SK-N-SH (cell line): ENCODE data around the gene FLCN. TPM values are rescaled to one million over a fixed set of nuclear protein-coding genes. Genes with fewer than 3 reads are reported as not detected.

Experiments used
- CTCF ChIA-PET: fragments of 300-600, 350-600 bp; formaldehyde crosslinking; extraction: SDS; loops from one replicate; lab custom pipeline; 2021; lab: Yijun Ruan, JAX
- POLR2A ChIA-PET: fragments of 350-600 bp; sonication (Branson Sonifier 250); formaldehyde crosslinking; extraction: SDS; loops from one replicate; lab custom pipeline; 2020; ENCODE audit warnings: antibody characterized with exemption, inconsistent platforms; lab: Yijun Ruan, JAX
- DNase-seq: peaks from one replicate; pipeline ENCODE4 v3.0.0; 2012
- H2AFZ ChIP-seq: fragments of 200-600 bp; sonication (generic); 2 replicates; pipeline ENCODE4 v1.8.1; 2016; ENCODE audit warnings: antibody characterized with exemption, mild to moderate bottlenecking, low read depth
- H3F3A ChIP-seq: fragments of 200-600 bp; sonication (generic); replicated peaks from 2 replicates; pipeline ENCODE3; 2016; ENCODE audit warnings: antibody characterized with exemption, mild to moderate bottlenecking; ENCODE audit not compliant: insufficient read depth
- H3K27ac ChIP-seq, 2 experiments: fragments of 200-500 bp in 1 of 2; fragments of 200-600 bp in 1 of 2; sonication (Bioruptor generic) in 1 of 2; sonication (generic), shearing (Covaris generic) in 1 of 2; 2 replicates each; pipeline versions ENCODE4 v1.5.1 to v1.6.1; 2014 to 2016; ENCODE audit warnings: low read depth in 2 of 2, inconsistent platforms in 1 of 2, low read length in 1 of 2, mild to moderate bottlenecking in 1 of 2, mixed read lengths in 1 of 2
- H3K27me3 ChIP-seq: fragments of 200-600 bp; sonication (generic), shearing (Covaris generic); 2 replicates; pipeline ENCODE4 v1.6.1; 2016; ENCODE audit warnings: mixed run types; ENCODE audit not compliant: insufficient read depth
- H3K36me3 ChIP-seq, 2 experiments: fragments of 200-500 bp in 1 of 2; fragments of 200-600 bp in 1 of 2; sonication (Bioruptor generic) in 1 of 2; sonication (generic) in 1 of 2; replicated peaks in 1 of 2; 2 replicates each; pipeline versions ENCODE3 to v1.5.1; 2014 to 2016; ENCODE audit warnings: low read length in 1 of 2, mild to moderate bottlenecking in 1 of 2; ENCODE audit not compliant: insufficient read depth in 2 of 2, control insufficient read depth in 1 of 2
- H3K4me1 ChIP-seq, 2 experiments: fragments of 200-500 bp in 1 of 2; fragments of 200-600 bp in 1 of 2; sonication (Bioruptor generic) in 1 of 2; sonication (generic), shearing (Covaris generic) in 1 of 2; 2 replicates each; pipeline versions ENCODE4 v1.5.1 to v1.6.1; 2014 to 2016; ENCODE audit warnings: low read depth in 1 of 2, low read length in 1 of 2, mixed run types in 1 of 2; ENCODE audit not compliant: insufficient read depth in 2 of 2, control insufficient read depth in 1 of 2
- H3K4me2 ChIP-seq: fragments of 200-600 bp; sonication (generic), shearing (Covaris generic); 2 replicates; pipeline ENCODE4 v1.6.1; 2017; ENCODE audit warnings: mixed run types
- H3K4me3 ChIP-seq, 2 experiments: fragments of 200-500 bp in 1 of 2; fragments of 200-600 bp in 1 of 2; sonication (Bioruptor generic) in 1 of 2; sonication (generic), shearing (Covaris generic) in 1 of 2; 2 replicates each; pipeline versions ENCODE4 v1.5.1 to v1.8.1; 2014 to 2016; ENCODE audit warnings: low read depth in 2 of 2, inconsistent platforms in 1 of 2, low read length in 1 of 2, mild to moderate bottlenecking in 1 of 2, mixed read lengths in 1 of 2, moderate library complexity in 1 of 2
- H3K79me2 ChIP-seq: fragments of 200-600 bp; sonication (generic); 2 replicates; pipeline ENCODE4 v1.8.1; 2017; ENCODE audit warnings: mild to moderate bottlenecking; ENCODE audit not compliant: insufficient read depth
- H3K9ac ChIP-seq: fragments of 200-600 bp; sonication (generic); 2 replicates; pipeline ENCODE4 v1.6.1; 2017; ENCODE audit warnings: mixed run types
- H3K9me2 ChIP-seq: fragments of 200-600 bp; sonication (generic); 2 replicates; pipeline ENCODE4 v1.6.1; 2017; ENCODE audit warnings: mixed run types
- H3K9me3 ChIP-seq: fragments of 200-600 bp; sonication (generic); 2 replicates; pipeline ENCODE4 v1.6.1; 2017; ENCODE audit warnings: mixed run types, mild to moderate bottlenecking, moderate library complexity
- H4K20me1 ChIP-seq: fragments of 200-600 bp; sonication (generic); 2 replicates; pipeline ENCODE4 v1.6.1; 2017; ENCODE audit warnings: mild to moderate bottlenecking, mixed run types; ENCODE audit not compliant: insufficient read depth
- CHD2 ChIP-seq: fragments of 150-350 bp; IDR thresholded peaks from 2 replicates; pipeline ENCODE4 v1.6.1; 2018; ENCODE audit warnings: low read length; ENCODE audit not compliant: partially characterized antibody
- FOXJ3 ChIP-seq: sonication (generic); formaldehyde crosslinking; IDR thresholded peaks from 2 replicates; pipeline ENCODE4 v1.5.1; 2020; ENCODE audit warnings: mild to moderate bottlenecking, missing genetic modification reagents
- FOXM1 ChIP-seq: IDR thresholded peaks from 2 replicates; pipeline ENCODE4 v1.4.0; 2012; ENCODE audit warnings: low read depth, mild to moderate bottlenecking
- GABPA ChIP-seq: IDR thresholded peaks from 2 replicates; pipeline ENCODE4 v1.4.0; 2012; ENCODE audit warnings: low read depth, mild to moderate bottlenecking
- GATA2 ChIP-seq: sonication (generic); formaldehyde crosslinking; IDR thresholded peaks from 2 replicates; pipeline ENCODE4 v1.5.0; 2020; ENCODE audit warnings: mild to moderate bottlenecking, missing genetic modification reagents
- JUND ChIP-seq: IDR thresholded peaks from 2 replicates; pipeline ENCODE4 v1.4.0; 2012
- MEF2A ChIP-seq: IDR thresholded peaks from 2 replicates; pipeline ENCODE4 v1.4.0; 2012; ENCODE audit warnings: low read depth, borderline replicate concordance
- MXI1 ChIP-seq: IDR thresholded peaks from 2 replicates; pipeline ENCODE4 v1.6.1; 2012; ENCODE audit warnings: mild to moderate bottlenecking, low read depth, low read length, improper control_type of control experiment
- NFIC ChIP-seq: IDR thresholded peaks from 2 replicates; pipeline ENCODE4 v1.4.0; 2012; ENCODE audit warnings: borderline replicate concordance
- NRF1 ChIP-seq: IDR thresholded peaks from 2 replicates; pipeline ENCODE4 v1.6.1; 2012; ENCODE audit warnings: low read depth, mild to moderate bottlenecking, low read length
- RCOR1 ChIP-seq: fragments of 150-350 bp; IDR thresholded peaks from 2 replicates; pipeline ENCODE4 v1.6.1; 2017; ENCODE audit warnings: antibody characterized with exemption, low read length
- TEAD4 ChIP-seq: IDR thresholded peaks from 2 replicates; pipeline ENCODE4 v1.4.0; 2012; ENCODE audit warnings: mild to moderate bottlenecking, borderline replicate concordance; ENCODE audit not compliant: insufficient read depth
- WGBS: methylation state at CpG from one replicate; pipeline ENCODE4 v1.1.6; 2017; ENCODE audit warnings: low lambda C conversion rate; 5-methylcytosine and 5-hydroxymethylcytosine counted together
- polyA plus RNA-seq, 3 experiments: library from polyadenylated mRNA; depleted of rRNA; stranded (reverse); fragments of >200 nt; gene quantifications; 2 replicates each; pipeline ENCODE4 v1.2.3, GENCODE V29; 2012
- TF ChIP-seq, protein P1 (sequence below): fragments of 150-350 bp; IDR thresholded peaks from 2 replicates; pipeline ENCODE4 v1.6.1; 2016; ENCODE audit warnings: mild to moderate bottlenecking, low read depth, low read length
- TF ChIP-seq, protein P2 (sequence below): IDR thresholded peaks from 2 replicates; pipeline ENCODE4 v1.4.0; 2012; ENCODE audit warnings: low read depth, borderline replicate concordance
- TF ChIP-seq, protein P3 (sequence below): IDR thresholded peaks from 2 replicates; pipeline ENCODE4 v1.4.0; 2012; ENCODE audit warnings: low read depth
- TF ChIP-seq, protein P4 (sequence below): fragments of 150-350 bp; IDR thresholded peaks from 2 replicates; pipeline ENCODE4 v1.6.1; 2017; ENCODE audit warnings: antibody characterized with exemption, low read length, low read depth, borderline replicate concordance
- TF ChIP-seq, protein P5 (sequence below): fragments of 200-600 bp; sonication (generic); IDR thresholded peaks from 2 replicates; pipeline ENCODE4 v1.6.1; 2017; ENCODE audit warnings: antibody characterized with exemption, mild to moderate bottlenecking, moderate library complexity

FLCN gene
- polyA plus RNA-seq, 1 of the 3 experiments (the other 2 are of a cell fraction) = 14.6 TPM

DNA sequence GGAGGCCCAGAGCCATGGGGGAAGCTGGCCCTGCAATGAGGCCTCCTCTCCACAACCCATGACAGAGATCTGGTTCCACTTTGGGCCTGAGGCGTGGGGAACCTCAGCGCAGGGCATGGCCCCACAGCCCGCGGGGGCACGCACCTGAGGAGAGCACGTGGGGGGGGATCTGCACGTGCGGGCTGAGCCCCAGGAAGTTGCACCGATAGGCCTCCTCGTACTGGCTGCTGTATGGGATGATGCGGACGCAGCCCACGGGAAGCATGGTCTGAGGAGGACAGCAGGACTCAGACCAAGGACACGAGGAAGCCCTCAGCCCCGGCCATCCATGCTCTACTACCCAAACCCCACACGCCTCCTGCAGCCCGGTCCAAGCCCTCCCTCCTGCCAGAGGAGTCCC lies 20.7 kb downstream of the FLCN start (continued):
- no peak for TF ChIP-seq JUND

DNA sequence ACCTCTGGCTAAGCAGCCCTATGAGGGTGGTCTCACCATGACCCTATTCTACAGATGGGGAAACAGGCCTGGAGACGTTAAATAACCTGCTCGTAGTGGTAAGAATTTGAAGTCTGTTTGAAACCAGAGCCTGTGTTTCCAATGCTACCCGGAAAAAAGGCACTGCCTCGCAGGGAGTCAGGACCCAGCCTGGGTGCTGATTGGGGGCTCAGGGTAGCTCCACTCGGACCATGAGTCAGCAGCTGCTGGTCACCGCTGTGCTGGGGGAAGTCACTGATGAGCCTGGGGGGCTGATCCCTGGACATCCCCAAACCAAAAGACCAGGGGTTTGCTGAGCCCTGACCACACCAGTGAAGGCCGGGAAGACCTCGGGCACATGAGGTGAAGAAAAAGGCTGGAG lies 21.4 kb downstream of the FLCN start:
- Histone ChIP-seq H3K27me3 (no peaks in the 10 kb centered on the region), H3F3A (peaks cover 3% of the 10 kb centered on the region), H3K9me2 (no peaks in the 10 kb centered on the region), H3K4me2 (no peak overlapping the region), H3K79me2 (0 out of 2 replicates have a peak, but pooled peaks cover 3% of the 10 kb centered on the region), H4K20me1 (no peaks in the 10 kb centered on the region), H3K36me3 (peaks cover 20 to 54% of the 10 kb centered on the region in 2 experiments), H3K4me1 (no peaks in the 10 kb centered on the region), H2AFZ (no peak overlapping the region), H3K27ac (no peak overlapping the region)
- WGBS = 98% methylated on average over 8 of the region's 8 CpGs
- CTCF ChIA-PET = no interaction called here
- TF ChIP-seq, protein P1, sequence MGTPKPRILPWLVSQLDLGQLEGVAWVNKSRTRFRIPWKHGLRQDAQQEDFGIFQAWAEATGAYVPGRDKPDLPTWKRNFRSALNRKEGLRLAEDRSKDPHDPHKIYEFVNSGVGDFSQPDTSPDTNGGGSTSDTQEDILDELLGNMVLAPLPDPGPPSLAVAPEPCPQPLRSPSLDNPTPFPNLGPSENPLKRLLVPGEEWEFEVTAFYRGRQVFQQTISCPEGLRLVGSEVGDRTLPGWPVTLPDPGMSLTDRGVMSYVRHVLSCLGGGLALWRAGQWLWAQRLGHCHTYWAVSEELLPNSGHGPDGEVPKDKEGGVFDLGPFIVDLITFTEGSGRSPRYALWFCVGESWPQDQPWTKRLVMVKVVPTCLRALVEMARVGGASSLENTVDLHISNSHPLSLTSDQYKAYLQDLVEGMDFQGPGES = no peak
- TF ChIP-seq TEAD4 (no peak), CHD2 (no peak), RCOR1 (no peak), GATA2 (no peak), FOXJ3 (CRISPR knock-in tag) (no peak), NRF1 (no peak), MXI1 (no peak), FOXM1 (no peak), MEF2A (no peak), GABPA (no peak), NFIC (no peak)
- TF ChIP-seq, protein P2, sequence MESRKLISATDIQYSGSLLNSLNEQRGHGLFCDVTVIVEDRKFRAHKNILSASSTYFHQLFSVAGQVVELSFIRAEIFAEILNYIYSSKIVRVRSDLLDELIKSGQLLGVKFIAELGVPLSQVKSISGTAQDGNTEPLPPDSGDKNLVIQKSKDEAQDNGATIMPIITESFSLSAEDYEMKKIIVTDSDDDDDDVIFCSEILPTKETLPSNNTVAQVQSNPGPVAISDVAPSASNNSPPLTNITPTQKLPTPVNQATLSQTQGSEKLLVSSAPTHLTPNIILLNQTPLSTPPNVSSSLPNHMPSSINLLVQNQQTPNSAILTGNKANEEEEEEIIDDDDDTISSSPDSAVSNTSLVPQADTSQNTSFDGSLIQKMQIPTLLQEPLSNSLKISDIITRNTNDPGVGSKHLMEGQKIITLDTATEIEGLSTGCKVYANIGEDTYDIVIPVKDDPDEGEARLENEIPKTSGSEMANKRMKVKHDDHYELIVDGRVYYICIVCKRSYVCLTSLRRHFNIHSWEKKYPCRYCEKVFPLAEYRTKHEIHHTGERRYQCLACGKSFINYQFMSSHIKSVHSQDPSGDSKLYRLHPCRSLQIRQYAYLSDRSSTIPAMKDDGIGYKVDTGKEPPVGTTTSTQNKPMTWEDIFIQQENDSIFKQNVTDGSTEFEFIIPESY = no peak
- TF ChIP-seq, protein P3, sequence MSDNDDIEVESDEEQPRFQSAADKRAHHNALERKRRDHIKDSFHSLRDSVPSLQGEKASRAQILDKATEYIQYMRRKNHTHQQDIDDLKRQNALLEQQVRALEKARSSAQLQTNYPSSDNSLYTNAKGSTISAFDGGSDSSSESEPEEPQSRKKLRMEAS = no peak
- TF ChIP-seq, protein P4, sequence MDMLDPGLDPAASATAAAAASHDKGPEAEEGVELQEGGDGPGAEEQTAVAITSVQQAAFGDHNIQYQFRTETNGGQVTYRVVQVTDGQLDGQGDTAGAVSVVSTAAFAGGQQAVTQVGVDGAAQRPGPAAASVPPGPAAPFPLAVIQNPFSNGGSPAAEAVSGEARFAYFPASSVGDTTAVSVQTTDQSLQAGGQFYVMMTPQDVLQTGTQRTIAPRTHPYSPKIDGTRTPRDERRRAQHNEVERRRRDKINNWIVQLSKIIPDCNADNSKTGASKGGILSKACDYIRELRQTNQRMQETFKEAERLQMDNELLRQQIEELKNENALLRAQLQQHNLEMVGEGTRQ = no peak
- TF ChIP-seq, protein P5, sequence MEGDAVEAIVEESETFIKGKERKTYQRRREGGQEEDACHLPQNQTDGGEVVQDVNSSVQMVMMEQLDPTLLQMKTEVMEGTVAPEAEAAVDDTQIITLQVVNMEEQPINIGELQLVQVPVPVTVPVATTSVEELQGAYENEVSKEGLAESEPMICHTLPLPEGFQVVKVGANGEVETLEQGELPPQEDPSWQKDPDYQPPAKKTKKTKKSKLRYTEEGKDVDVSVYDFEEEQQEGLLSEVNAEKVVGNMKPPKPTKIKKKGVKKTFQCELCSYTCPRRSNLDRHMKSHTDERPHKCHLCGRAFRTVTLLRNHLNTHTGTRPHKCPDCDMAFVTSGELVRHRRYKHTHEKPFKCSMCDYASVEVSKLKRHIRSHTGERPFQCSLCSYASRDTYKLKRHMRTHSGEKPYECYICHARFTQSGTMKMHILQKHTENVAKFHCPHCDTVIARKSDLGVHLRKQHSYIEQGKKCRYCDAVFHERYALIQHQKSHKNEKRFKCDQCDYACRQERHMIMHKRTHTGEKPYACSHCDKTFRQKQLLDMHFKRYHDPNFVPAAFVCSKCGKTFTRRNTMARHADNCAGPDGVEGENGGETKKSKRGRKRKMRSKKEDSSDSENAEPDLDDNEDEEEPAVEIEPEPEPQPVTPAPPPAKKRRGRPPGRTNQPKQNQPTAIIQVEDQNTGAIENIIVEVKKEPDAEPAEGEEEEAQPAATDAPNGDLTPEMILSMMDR = no peak
- TF ChIP-seq, all 33 proteins: peak for 0
- no peak for DNase-seq
- no peaks in the 10 kb centered on the region for H3K9me3 ChIP-seq
- H3K4me3 ChIP-seq = no peak overlapping the region
- no peak overlapping the region for H3K9ac ChIP-seq
- POLR2A ChIA-PET = no interaction called here
